ENCODE results near the gene CYP26A1.

DNA sequence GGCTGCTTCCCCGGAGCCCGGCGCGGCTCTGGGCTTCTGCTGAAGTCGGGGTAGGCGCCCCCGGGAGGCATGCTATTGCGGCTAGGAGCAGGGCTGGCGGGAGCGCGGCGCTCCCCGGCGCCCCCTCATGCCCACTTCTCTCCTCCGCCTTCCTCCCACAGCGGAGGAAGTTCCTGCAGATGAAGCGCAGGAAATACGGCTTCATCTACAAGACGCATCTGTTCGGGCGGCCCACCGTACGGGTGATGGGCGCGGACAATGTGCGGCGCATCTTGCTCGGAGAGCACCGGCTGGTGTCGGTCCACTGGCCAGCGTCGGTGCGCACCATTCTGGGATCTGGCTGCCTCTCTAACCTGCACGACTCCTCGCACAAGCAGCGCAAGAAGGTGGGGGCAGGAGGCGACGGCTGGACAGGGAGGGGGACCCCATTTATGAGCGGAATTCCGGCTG lies 479 bp downstream of the CYP26A1 start:
- TF ChIP-seq POLR2A (IDR thresholded peaks at IDR 0.05) = no peak
- TF ChIP-seq, protein P1, sequence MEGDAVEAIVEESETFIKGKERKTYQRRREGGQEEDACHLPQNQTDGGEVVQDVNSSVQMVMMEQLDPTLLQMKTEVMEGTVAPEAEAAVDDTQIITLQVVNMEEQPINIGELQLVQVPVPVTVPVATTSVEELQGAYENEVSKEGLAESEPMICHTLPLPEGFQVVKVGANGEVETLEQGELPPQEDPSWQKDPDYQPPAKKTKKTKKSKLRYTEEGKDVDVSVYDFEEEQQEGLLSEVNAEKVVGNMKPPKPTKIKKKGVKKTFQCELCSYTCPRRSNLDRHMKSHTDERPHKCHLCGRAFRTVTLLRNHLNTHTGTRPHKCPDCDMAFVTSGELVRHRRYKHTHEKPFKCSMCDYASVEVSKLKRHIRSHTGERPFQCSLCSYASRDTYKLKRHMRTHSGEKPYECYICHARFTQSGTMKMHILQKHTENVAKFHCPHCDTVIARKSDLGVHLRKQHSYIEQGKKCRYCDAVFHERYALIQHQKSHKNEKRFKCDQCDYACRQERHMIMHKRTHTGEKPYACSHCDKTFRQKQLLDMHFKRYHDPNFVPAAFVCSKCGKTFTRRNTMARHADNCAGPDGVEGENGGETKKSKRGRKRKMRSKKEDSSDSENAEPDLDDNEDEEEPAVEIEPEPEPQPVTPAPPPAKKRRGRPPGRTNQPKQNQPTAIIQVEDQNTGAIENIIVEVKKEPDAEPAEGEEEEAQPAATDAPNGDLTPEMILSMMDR (IDR thresholded peaks at IDR 0.05) = no peak
